H1 (cell line): ENCODE data around the gene NAV2. TPM values are rescaled to one million over a fixed set of nuclear protein-coding genes. Genes with fewer than 3 reads are reported as not detected.

Experiments used
- CHD7 ChIP-seq: fragments of 300-600 bp; sonication (generic); IDR thresholded peaks from 2 replicates; pipeline ENCODE4 v1.7.1; 2012; ENCODE audit warnings: low read length, moderate library complexity, mild to moderate bottlenecking, inconsistent platforms; ENCODE audit not compliant: insufficient replicate concordance
- HDAC6 ChIP-seq: IDR thresholded peaks from one replicate; pipeline ENCODE4 v1.7.1; 2012; ENCODE audit warnings: low read depth, mild to moderate bottlenecking, inconsistent platforms, low read length, moderate library complexity
- KDM4A ChIP-seq: IDR thresholded peaks from one replicate; pipeline ENCODE4 v1.7.1; 2012; ENCODE audit warnings: low read depth, mild to moderate bottlenecking, moderate library complexity, low read length, inconsistent platforms; ENCODE audit not compliant: severe bottlenecking
- SIRT6 ChIP-seq: IDR thresholded peaks from one replicate; pipeline ENCODE4 v1.7.1; 2012; ENCODE audit warnings: low read length, inconsistent platforms
- SP1 ChIP-seq: IDR thresholded peaks from 2 replicates; pipeline ENCODE4 v1.6.1; 2011; ENCODE audit warnings: low read depth, low read length
- SUZ12 ChIP-seq: fragments of 200-600 bp; sonication (generic); IDR thresholded peaks from 2 replicates; pipeline ENCODE4 v1.6.1; 2012; ENCODE audit warnings: mild to moderate bottlenecking, inconsistent platforms, low read length, moderate library complexity, mixed read lengths
- polyA plus RNA-seq, 7 experiments: library from polyadenylated mRNA; depleted of rRNA in 3 of 7; stranded (reverse) in 5 of 7; unstranded in 2 of 7; fragments of >200 nt in 5 of 7; fragments of 200-250 nt in 2 of 7; gene quantifications; 1 replicate in 5 of 7; 2 replicates in 1 of 7; 4 replicates in 1 of 7; pipeline versions ENCODE4 v1.2.1 to v1.2.3, GENCODE V29; 2011 to 2013; ENCODE audit warnings: missing spikeins in 2 of 7, mixed read lengths in 2 of 7
- total RNA-seq: library from RNA; stranded (reverse); fragmentation: NEBNext Ultra II Directional; extraction: Animal tissue kit (Norgen Biotek cat#: 25700); gene quantifications from 2 replicates; pipeline ENCODE4 v1.2.1, GENCODE V29; 2021

Gene NAV2
- total and polyA plus RNA-seq, 2 of the 8 experiments (the other 6 are each of a cell fraction or from before 2014, with no cell fraction given), result 35.6 to 73.6 TPM

- TF ChIP-seq SUZ12 (no peak), SIRT6 (no peak), SP1 (no peak), CHD7 (no peak), KDM4A (no peak), HDAC6 (no peak)
Observed at GRCh38 chr11:19832901-19833300, 120.3 kb downstream of the NAV2 start (continued).
